H9 (cell line): ENCODE data around the gene GMPR. TPM values are rescaled to one million over a fixed set of nuclear protein-coding genes. Genes with fewer than 3 reads are reported as not detected.

Experiments used
- DNase-seq: peaks from one replicate; pipeline ENCODE4 v3.0.0-alpha.2; 2017
- H2AFZ ChIP-seq: one replicate; pipeline ENCODE4 v1.6.1; 2013; ENCODE audit warnings: mild to moderate bottlenecking, low read length, control low read depth, moderate library complexity
- H2AK5ac ChIP-seq: 2 replicates; pipeline ENCODE4 v1.6.1; 2013; ENCODE audit warnings: low read length, control low read depth, mixed read lengths; ENCODE audit not compliant: insufficient read length
- H2BK120ac ChIP-seq: one replicate; pipeline ENCODE4 v1.6.1; 2013; ENCODE audit warnings: low read depth, mild to moderate bottlenecking, low read length, control low read depth, inconsistent platforms; ENCODE audit not compliant: poor library complexity, severe bottlenecking
- H2BK12ac ChIP-seq: 2 replicates; pipeline ENCODE4 v1.6.1; 2013; ENCODE audit warnings: low read length, control low read depth, mixed read lengths, low read depth; ENCODE audit not compliant: insufficient read length
- H2BK15ac ChIP-seq: 2 replicates; pipeline ENCODE4 v1.6.1; 2013; ENCODE audit warnings: low read depth, low read length, control low read depth
- H2BK20ac ChIP-seq: one replicate; pipeline ENCODE4 v1.6.1; 2013; ENCODE audit warnings: low read depth, mild to moderate bottlenecking, low read length, control low read depth, inconsistent platforms; ENCODE audit not compliant: poor library complexity, severe bottlenecking
- H2BK5ac ChIP-seq: 2 replicates; pipeline ENCODE4 v1.6.1; 2013; ENCODE audit warnings: low read length, control low read depth, mixed read lengths; ENCODE audit not compliant: insufficient read length
- H3K14ac ChIP-seq: 2 replicates; pipeline ENCODE4 v1.6.1; 2013; ENCODE audit warnings: low read length, control low read depth; ENCODE audit not compliant: insufficient read depth
- H3K18ac ChIP-seq: 2 replicates; pipeline ENCODE4 v1.6.1; 2013; ENCODE audit warnings: low read depth, mild to moderate bottlenecking, mixed read lengths, low read length, control low read depth; ENCODE audit not compliant: insufficient read length
- H3K23ac ChIP-seq: 2 replicates; pipeline ENCODE4 v1.6.1; 2013; ENCODE audit warnings: low read length, control low read depth, mixed read lengths, low read depth; ENCODE audit not compliant: insufficient read length
- H3K23me2 ChIP-seq: 2 replicates; pipeline ENCODE4 v1.6.1; 2013; ENCODE audit warnings: low read depth, mild to moderate bottlenecking, mixed read lengths, low read length, control low read depth; ENCODE audit not compliant: insufficient read length, poor library complexity, severe bottlenecking
- H3K27ac ChIP-seq: 2 replicates; pipeline ENCODE4 v1.5.1; 2013; ENCODE audit warnings: low read length, control low read depth, mixed read lengths, low read depth; ENCODE audit not compliant: insufficient read length
- H3K27me3 ChIP-seq: 2 replicates; pipeline ENCODE4 v1.6.1; 2013; ENCODE audit warnings: low read length, control low read depth, inconsistent platforms; ENCODE audit not compliant: insufficient read depth
- H3K4ac ChIP-seq: 2 replicates; pipeline ENCODE4 v1.6.1; 2013; ENCODE audit warnings: low read depth, mild to moderate bottlenecking, control low read depth, inconsistent platforms, low read length, moderate library complexity
- H3K4me1 ChIP-seq: 2 replicates; pipeline ENCODE4 v1.6.1; 2013; ENCODE audit warnings: low read length, control low read depth, inconsistent platforms; ENCODE audit not compliant: insufficient read depth
- H3K4me2 ChIP-seq: 2 replicates; pipeline ENCODE4 v1.6.1; 2013; ENCODE audit warnings: low read length, control low read depth, mixed read lengths; ENCODE audit not compliant: insufficient read length, insufficient read depth
- H3K56ac ChIP-seq: 2 replicates; pipeline ENCODE4 v1.6.1; 2013; ENCODE audit warnings: low read depth, mild to moderate bottlenecking, mixed read lengths, low read length, control low read depth; ENCODE audit not compliant: insufficient read length
- H3K79me1 ChIP-seq: 2 replicates; pipeline ENCODE4 v1.6.1; 2013; ENCODE audit warnings: low read depth, mild to moderate bottlenecking, moderate library complexity, low read length, control low read depth, inconsistent platforms; ENCODE audit not compliant: insufficient read depth, poor library complexity, severe bottlenecking
- H3K79me2 ChIP-seq: 2 replicates; pipeline ENCODE4 v1.6.1; 2013; ENCODE audit warnings: low read length, control low read depth, inconsistent platforms; ENCODE audit not compliant: insufficient read depth
- H3K9ac ChIP-seq: 2 replicates; pipeline ENCODE4 v1.6.1; 2013; ENCODE audit warnings: low read length, control low read depth, mixed read lengths; ENCODE audit not compliant: insufficient read length; ENCODE audit errors: extremely low read depth
- H3K9me3 ChIP-seq: one replicate; pipeline ENCODE4 v1.6.1; 2013; ENCODE audit warnings: low read depth, low read length, inconsistent platforms; ENCODE audit not compliant: control insufficient read depth
- H3T11ph ChIP-seq: one replicate; pipeline ENCODE4 v1.6.1; 2013; ENCODE audit warnings: mild to moderate bottlenecking, low read length, control low read depth, inconsistent platforms
- H4K20me1 ChIP-seq: one replicate; pipeline ENCODE4 v1.6.1; 2013; ENCODE audit not compliant: control insufficient read depth, insufficient read length, insufficient read depth
- H4K5ac ChIP-seq: 2 replicates; pipeline ENCODE4 v1.6.1; 2013; ENCODE audit warnings: low read depth, mild to moderate bottlenecking, mixed read lengths, low read length, control low read depth; ENCODE audit not compliant: insufficient read length
- H4K8ac ChIP-seq: replicated peaks from 2 replicates; pipeline ENCODE4 v1.6.1; 2013; ENCODE audit warnings: low read length, control low read depth, mixed read lengths, low read depth; ENCODE audit not compliant: insufficient read length
- H4K91ac ChIP-seq: 2 replicates; pipeline ENCODE4 v1.6.1; 2013; ENCODE audit warnings: low read depth, mild to moderate bottlenecking, moderate library complexity, mixed read lengths, low read length, control low read depth; ENCODE audit not compliant: insufficient read length
- H3K27ac Mint-ChIP-seq, 3 experiments: 2 replicates in 2 of 3; 3 replicates in 1 of 3; pipeline ENCODE4 v1.8.0; 2020 to 2021; ENCODE audit warnings: mixed read lengths in 3 of 3, mild to moderate bottlenecking in 1 of 3, moderate library complexity in 1 of 3
- H3K27me3 Mint-ChIP-seq: 2 replicates; pipeline ENCODE4 v1.8.0; 2021; ENCODE audit warnings: low read depth, mild to moderate bottlenecking, moderate library complexity, mixed read lengths
- H3K36me3 Mint-ChIP-seq, 3 experiments: 2 replicates in 2 of 3; 3 replicates in 1 of 3; pipeline ENCODE4 v1.8.0; 2020 to 2021; ENCODE audit warnings: low read depth in 3 of 3, mixed read lengths in 3 of 3; ENCODE audit not compliant: insufficient read depth in 1 of 3
- H3K4me1 Mint-ChIP-seq, 2 experiments: 2 replicates each; pipeline ENCODE4 v1.8.0; 2020; ENCODE audit warnings: mixed read lengths in 2 of 2
- H3K4me3 Mint-ChIP-seq, 2 experiments: 2 replicates in 1 of 2; 3 replicates in 1 of 2; pipeline ENCODE4 v1.8.0; 2020 to 2021; ENCODE audit warnings: mild to moderate bottlenecking in 2 of 2, mixed read lengths in 2 of 2, moderate library complexity in 1 of 2
- H3K9me3 Mint-ChIP-seq, 2 experiments: 2 replicates in 1 of 2; 3 replicates in 1 of 2; pipeline ENCODE4 v1.8.0; 2020; ENCODE audit warnings: mild to moderate bottlenecking in 2 of 2, mixed read lengths in 2 of 2, moderate library complexity in 1 of 2
- WGBS: extraction: QIAGEN DNeasy Blood & Tissue Kit; methylation state at CpG from one replicate; pipeline ENCODE4 v1.1.7; 2013; ENCODE audit warnings: missing lambda C conversion rate, low lambda C conversion rate, mixed read lengths; ENCODE audit not compliant: insufficient read length; ENCODE audit errors: extremely low coverage; 5-methylcytosine and 5-hydroxymethylcytosine counted together
- total RNA-seq: library from RNA; stranded (reverse); gene quantifications from 2 replicates; pipeline ENCODE4 v1.2.1, GENCODE V29; 2021
- TF ChIP-seq, protein P1 (sequence below): fragments of 200-600 bp; sonication (generic); conservative IDR thresholded peaks from 3 replicates; pipeline ENCODE4 v1.8.0; 2021; ENCODE audit warnings: antibody characterized with exemption, mild to moderate bottlenecking

GMPR gene
- total RNA-seq, 1 experiment from 2014 or later, result 0.70 TPM

DNA sequence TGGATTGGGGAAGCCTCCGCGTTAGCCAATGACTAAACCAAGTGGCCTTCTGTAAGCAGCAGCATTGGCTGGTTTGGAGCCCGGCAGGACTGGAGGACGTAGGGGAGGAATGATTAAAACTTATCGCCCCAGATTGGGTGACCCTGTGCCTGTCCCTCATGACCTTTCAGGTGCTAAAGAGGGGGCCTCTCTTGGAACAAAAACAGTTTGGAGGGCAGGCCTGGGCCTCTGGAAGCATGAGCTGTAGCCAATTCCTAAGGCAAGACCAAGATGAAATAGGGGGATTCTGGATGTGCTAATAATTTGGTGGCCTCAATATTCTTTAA lies 1.4 kb downstream of the GMPR start:
- Histone ChIP-seq H4K5ac (no peak overlapping the region), H3K9ac (no peak overlapping the region), H4K20me1 (no peaks in the 10 kb centered on the region), H2AFZ (no peak overlapping the region), H4K8ac (no peak overlapping the region), H2BK5ac (no peak overlapping the region), H2BK120ac (no peak overlapping the region), H2BK20ac (no peak overlapping the region), H3K4me2 (peak overlapping the region; percentile 73), H3K23ac (no peak overlapping the region), H3K4ac (no peak overlapping the region), H2BK15ac (no peak overlapping the region), H2AK5ac (no peak overlapping the region), H4K91ac (no peak overlapping the region), H2BK12ac (no peak overlapping the region), H3K18ac (no peak overlapping the region), H3T11ph (no peak overlapping the region), H3K27ac (no peak overlapping the region), H3K23me2 (peaks cover 14% of the 10 kb centered on the region), H3K56ac (no peak overlapping the region), H3K27me3 (peaks cover 14% of the 10 kb centered on the region; the same call in 1 of the 2 replicates), H3K4me1 (no peaks in the 10 kb centered on the region), H3K9me3 (no peaks in the 10 kb centered on the region), H3K79me1 (no peaks in the 10 kb centered on the region), H3K14ac (no peak overlapping the region), H3K79me2 (no peaks in the 10 kb centered on the region)
- H3K27me3 Mint-ChIP-seq, result peaks cover 64% of the 10 kb centered on the region
- peaks cover 17 to 22% of the 10 kb centered on the region in 2 experiments for H3K4me1 Mint-ChIP-seq
- WGBS, result no CpG with 5 or more reads among the region's 5 CpGs
- no peak overlapping the region for H3K27ac Mint-ChIP-seq
- no peaks in the 10 kb centered on the region for H3K9me3 Mint-ChIP-seq
- H3K4me3 Mint-ChIP-seq, result no peak overlapping the region; a peak in 1 of 5 replicates
- TF ChIP-seq, protein P1, sequence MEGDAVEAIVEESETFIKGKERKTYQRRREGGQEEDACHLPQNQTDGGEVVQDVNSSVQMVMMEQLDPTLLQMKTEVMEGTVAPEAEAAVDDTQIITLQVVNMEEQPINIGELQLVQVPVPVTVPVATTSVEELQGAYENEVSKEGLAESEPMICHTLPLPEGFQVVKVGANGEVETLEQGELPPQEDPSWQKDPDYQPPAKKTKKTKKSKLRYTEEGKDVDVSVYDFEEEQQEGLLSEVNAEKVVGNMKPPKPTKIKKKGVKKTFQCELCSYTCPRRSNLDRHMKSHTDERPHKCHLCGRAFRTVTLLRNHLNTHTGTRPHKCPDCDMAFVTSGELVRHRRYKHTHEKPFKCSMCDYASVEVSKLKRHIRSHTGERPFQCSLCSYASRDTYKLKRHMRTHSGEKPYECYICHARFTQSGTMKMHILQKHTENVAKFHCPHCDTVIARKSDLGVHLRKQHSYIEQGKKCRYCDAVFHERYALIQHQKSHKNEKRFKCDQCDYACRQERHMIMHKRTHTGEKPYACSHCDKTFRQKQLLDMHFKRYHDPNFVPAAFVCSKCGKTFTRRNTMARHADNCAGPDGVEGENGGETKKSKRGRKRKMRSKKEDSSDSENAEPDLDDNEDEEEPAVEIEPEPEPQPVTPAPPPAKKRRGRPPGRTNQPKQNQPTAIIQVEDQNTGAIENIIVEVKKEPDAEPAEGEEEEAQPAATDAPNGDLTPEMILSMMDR, result no peak
- peak; percentile 81 for DNase-seq
- no peaks in the 10 kb centered on the region for H3K36me3 Mint-ChIP-seq
